ENCODE results near the gene EIF2A.
"Not testable (repeated sequence)": the region's sequence is repeated elsewhere in the genome, so short reads cannot be mapped to it uniquely, and the experiment has no call there.

EIF2A gene

DNA sequence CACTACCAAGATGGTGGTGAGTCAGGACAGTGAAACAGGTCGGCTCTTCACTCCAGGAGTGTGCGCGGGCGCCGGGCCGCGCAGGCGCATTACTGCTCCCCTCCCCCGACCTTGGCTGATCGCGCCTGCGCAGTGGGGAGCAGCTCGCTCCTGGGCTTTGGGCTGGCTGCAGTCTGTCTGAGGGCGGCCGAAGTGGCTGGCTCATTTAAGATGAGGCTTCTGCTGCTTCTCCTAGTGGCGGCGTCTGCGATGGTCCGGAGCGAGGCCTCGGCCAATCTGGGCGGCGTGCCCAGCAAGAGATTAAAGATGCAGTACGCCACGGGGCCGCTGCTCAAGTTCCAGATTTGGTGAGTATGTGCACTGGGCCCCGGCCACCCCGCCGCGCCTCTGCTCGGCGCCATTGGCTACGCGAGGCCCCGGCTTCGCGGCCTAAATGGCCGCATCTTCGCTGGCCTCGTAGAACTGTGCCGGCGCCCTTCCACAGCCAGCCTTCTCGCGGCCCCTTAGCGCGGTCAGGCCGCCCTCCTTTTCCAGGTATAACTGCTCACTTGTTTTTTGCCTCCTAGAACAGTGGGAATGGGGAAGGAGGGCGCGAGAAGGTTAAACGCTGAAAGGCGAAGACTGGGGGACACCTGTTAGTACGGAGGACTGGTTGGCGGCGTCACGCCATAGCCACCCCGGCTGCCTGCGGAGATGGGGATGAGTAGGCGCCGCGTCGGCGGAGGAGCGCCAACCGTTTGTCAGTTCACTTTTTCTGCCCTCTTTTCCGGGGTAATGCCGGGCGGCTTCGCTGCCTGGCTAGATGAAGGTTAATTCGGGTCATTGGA is 56.8 kb downstream of the EIF2A start, which contains the start of gene SELENOT:
Gene SELENOT (plus strand): TSS at position 169 of the 827 bp plus-strand sequence. CDS start 42 bp downstream, at position 211.
- peak; percentile 98 for DNase-seq

DNA sequence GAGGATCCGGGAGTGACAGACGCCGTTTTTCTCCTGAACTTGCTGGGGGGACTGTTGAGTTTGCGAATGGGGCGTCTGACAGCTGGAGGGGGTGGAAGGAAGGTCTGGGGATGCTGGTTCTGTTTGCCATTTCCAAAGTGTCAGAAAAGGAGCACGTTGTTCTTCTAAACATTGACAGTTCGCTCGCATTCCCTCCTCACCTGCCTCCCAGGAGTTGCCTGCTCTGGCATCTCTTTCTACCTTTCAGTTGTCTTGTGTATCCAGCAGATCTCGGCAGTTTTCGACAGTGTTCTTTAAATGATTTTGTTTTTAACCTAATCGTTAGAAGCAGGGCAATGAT is 57.4 kb downstream of the EIF2A start:
- peak; percentile 71 for DNase-seq

DNA sequence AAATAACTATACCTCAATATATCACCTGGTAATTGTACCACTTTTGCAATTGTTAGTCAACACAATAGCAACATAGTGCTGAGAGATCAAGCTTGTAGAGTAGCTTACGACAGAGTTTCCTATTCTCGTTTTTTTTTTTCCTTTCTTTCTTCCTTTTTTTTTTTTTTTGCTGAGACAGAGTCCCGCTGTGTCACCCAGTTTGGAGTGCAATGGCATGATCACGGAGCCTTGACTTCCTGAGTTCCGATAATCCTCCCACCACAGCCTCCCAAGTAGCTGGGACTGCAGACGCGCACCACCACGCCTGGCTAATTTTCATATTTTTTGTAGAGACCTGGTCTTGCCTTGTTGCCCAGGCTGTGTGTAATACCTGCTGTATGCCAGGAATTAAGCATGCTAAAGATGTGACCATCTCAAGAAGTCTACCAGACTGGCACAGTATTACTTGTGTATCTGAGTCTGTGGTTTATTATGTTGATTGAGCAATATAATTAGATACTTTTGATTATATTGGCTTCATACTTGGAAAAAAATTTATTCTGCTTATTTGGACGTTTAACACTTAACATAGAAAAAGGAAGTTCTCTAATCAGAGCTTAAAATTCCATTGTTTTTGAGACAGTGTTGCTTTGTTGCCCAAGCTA is 59.5 kb downstream of the EIF2A start:
- no peak for DNase-seq

DNA sequence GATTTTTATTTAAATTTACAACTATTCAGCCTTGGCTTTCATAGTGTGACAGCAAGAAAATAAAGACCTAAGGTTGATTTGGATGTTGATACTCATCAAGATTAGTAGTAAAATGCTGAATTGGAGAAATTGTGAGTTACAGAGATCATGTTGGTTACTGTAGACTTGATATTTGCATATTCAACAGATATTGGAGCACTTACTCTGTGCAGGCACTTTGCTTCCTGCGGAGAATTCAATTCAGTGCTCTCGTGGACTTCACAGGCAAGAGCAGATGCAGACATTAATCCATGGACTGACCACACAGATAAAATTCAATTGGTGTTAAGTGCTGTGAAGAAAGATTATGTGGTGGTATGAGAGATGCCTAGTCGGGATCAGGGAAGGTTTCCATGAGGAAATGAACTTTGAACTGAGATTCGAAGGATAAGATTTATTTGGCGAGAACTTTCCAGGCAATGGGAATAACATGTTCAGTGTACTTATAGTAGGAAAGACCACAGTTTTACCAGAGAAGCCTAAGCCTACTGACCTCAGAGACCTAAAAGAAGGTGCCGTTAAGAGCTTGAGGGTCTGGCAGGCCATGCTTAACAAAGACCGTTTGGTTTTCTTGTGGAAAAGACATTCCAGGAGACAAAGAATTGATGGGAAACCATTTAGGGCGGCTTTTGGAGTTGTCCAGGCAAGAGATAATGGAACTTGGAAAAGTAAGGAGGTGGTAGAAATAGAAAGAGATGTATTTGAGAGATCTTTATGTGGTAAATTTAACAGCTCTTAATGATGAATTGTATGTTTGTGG is 60.9 kb downstream of the EIF2A start:
- DNase-seq = peak; percentile 9

DNA sequence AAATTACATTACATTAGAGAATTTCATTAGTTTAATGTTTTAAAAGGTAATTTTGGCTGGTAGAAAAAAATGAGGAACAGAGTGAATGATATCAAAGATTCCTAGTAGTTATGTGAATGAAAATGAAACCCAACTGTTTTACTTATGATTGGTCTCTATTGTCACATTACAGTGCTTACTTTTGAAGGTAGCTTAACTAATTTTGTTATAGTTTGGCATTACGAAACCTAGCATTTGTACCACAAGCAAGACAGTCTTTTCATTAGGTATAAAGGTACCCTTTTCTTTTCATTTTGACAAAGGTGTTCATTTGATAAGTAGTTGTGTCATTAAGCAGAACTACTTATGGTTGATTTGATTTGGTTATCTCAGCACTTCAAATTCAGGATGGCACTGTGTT is 63.4 kb downstream of the EIF2A start:
- DNase-seq = no peak

DNA sequence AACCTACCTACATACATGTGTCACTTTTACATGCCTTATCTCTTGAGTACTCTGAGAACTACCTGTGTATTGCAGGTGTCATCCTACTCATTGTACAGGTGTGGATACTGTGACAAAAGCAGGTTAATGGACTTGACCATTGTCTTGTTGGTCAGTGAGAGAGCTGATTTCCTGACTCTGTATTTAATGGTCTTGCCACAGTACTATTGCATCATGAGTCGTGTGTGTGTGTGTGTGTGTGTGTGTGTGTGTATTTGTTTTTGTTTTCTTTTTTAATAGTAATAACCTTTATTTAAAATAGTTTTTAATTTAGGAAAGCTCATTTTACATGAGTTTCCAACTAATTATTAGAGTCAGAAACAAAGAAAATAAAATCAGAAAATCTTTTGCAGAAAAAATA is 64.2 kb downstream of the EIF2A start:
- DNase-seq = no peak

DNA sequence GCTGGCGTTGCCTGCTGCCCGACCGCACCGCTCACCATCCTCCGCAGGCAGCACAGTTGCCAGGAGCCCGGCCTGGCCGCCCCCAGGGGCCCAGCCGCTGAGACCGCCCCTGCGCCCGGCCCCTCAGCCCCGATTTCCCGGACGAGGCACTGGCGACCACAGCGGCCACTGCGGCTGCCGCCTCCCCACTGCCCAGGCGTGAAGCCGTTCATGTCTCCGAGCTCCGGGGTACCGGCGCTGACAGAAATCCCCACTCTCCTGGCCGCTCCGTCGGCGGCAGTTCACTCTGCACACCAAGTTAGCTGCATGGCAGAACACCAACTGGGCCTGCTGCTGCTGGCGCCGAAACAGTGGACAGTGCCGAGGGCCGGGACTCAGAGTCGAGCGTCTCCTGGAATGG is 65.1 kb downstream of the EIF2A start:
- no peak for DNase-seq

DNA sequence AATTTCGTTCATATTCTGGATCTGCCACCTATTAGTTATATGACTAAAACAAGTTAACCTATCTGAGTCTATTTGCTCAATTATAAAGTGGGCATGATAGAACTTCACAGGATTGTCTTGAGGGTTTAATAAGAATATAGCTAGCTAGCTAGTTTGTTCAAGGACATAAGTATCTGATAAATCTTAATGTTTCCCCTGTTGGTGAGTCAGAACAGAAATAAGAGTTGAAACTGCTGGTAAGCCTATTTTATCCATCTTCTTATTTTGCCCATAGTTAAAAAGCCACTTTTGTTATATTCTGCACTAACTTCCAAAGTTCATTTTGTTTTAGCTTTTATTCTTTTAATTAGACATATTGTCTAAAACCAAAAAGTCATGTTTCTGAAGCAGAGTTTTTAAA is 65.9 kb downstream of the EIF2A start:
- DNase-seq = no peak

DNA sequence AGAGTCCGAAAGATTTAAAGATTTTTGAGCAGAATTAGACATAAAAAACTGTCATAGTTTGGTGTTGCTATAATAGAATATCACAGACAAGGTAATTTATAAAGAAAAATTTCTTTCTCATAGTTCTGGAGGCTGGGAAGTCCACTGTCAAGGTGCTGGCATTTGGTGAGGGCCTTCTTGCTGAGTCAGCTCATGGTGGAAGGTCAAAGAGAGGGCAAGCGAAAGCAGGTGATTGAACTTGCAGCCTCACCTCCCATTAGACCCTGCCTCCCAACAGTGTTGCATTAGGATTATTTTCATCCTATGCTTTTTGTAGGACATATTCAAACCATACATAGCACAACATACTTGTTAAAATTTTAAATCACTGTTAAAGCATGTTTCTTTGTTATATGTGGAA is 66.4 kb downstream of the EIF2A start:
- DNase-seq = no peak

DNA sequence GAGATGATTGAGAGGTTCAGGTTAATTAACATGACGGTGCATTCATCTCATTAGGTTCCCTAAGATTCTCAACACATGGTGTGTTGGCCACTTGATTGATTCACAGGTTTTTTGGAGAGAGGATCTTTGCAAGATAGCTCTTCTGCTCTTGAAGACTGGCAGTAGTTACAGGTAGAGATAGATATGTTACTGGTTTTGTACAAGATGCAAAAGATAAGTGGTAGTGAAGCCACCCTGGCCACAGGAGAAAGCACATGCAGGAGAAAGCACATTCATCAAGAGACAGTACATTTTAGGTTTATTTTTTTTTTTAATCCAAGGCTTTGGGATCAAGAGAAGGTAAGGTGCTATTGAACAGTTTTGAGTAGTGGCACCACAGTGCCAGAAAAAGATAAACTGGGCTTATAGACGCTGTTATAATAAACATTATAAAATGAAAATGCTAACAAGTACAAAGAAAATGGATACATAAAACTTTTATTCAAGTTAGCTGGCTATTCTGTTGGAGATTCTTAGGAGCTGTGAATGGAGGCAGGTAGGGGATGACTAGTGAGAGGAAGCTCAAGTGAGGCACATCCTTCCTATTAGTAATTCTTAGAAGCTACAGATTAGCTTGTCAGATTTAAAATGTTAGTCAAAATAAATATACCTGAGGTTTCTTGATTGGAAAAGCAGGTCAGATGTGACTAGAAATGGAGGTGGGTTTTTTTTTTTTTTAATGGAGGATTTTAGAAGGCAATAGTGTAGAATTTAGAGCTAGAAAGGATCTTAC is 67.3 kb downstream of the EIF2A start:
- DNase-seq = no peak

DNA sequence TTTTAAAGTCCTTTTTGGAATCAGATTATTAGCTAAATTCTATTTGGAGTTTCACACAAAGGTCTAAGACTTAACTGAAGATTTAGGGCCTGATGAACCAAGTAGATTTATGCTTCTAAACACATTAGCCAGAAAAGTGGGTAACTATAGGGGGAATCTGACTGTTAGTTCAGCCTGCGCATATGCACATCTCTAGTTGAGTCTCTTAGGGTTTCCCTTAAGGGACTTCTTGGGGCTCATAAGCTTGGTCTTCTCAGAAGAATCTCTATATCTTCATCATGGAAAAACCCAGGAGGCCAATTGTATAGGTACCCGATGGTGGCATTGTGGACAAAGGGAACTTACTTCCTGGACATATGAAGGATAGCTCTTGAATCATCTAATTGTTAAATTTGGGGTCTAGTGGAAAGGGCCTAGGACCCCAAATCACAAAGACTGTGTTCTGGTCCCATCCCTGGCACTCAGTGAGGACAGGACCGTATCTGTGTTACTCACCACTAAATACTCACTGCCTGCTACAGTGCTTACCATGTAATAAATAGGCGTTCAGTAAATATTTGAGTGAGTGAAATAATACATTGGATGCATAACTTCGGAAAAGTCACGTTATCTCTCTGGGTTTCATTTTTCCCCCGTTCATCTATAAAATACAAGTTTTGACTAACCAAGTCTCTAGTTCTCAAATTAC is 73.6 kb downstream of the EIF2A start:
- DNase-seq = no peak

DNA sequence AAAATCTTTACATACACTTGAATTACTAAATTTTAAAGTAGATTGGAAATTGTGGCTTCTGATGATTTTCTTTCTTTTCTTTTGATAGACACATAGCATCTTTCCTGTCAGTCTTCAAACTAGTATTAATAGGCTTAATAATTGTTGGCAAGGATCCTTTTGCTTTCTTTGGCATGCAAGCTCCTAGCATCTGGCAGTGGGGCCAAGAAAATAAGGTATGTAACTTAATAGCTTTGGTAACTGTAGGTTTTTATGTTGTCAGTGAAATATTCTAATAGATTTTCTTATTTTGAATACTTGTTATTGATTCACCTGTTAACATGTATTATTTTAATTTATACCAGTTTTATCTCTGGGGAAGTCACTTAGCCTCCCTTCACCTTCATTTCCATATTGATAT is 76.4 kb downstream of the EIF2A start:
- DNase-seq = not testable (repeated sequence)

DNA sequence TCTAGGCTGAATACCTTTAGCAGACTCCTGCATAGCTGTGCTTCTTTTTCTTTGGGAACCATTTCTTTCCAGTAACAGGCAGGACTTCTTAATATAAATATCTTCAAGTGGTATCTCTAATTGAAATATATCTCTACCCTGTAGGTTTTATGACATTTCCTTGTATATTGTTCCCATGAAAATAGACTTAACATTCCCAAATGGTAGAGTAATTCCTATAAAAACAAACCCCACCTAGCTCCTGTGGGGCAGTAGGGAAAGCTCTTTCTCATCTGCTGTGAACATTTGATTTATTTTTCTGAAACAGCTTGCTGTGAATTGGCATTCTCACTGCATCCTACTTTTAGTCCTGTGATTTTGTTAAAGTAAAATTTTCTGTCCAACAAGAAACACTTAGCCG is 77.4 kb downstream of the EIF2A start:
- no peak for DNase-seq

DNA sequence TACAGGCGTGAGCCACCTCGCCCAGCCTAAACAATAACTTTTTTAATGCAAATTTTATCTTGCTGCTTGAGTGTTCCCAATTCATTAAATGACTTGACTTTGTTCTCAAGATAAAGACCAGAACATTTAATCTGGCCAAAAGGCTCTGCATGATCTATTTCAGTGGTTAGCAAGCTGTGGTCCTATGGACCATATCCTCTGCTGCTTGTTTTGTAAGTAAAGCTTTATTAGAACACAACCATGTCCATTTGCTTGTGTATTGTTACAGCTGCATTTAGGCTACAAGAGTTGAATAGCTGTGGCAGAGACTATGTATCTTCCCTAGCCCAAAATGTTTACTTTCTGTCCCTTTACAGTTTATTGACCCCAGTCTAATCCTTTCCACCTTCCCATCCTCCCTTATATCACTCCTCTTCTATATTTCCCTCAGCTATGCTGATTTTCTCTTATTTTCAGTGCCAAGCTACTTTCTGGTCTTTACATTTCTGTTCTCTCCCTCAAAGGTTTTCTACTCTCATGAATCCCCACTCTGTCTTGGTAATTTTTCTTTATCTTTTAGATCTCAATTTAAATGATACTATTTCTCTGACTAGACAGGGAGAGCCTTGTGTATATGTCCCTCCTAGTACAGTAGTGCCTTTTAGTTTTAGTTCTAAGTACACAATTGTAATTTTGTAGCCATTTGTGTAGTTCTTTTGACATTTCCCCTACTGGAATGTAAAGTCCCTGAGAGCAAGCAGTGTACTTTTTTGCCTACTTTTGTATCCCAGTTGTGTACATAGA is 79.8 kb downstream of the EIF2A start:
- no peak for DNase-seq

DNA sequence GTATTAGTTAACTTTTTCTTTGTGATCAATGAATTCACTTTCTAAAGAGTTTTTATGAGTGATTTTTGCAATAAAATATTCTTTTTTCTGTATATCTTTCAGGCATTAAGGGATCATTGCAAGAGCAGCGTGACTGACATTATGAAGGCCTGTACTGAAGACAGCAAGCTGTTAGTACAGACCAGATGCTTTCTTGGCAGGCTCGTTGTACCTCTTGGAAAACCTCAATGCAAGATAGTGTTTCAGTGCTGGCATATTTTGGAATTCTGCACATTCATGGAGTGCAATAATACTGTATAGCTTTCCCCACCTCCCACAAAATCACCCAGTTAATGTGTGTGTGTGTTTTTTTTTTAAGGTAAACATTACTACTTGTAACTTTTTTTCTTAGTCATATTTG is 81.0 kb downstream of the EIF2A start:
- DNase-seq = no peak

DNA sequence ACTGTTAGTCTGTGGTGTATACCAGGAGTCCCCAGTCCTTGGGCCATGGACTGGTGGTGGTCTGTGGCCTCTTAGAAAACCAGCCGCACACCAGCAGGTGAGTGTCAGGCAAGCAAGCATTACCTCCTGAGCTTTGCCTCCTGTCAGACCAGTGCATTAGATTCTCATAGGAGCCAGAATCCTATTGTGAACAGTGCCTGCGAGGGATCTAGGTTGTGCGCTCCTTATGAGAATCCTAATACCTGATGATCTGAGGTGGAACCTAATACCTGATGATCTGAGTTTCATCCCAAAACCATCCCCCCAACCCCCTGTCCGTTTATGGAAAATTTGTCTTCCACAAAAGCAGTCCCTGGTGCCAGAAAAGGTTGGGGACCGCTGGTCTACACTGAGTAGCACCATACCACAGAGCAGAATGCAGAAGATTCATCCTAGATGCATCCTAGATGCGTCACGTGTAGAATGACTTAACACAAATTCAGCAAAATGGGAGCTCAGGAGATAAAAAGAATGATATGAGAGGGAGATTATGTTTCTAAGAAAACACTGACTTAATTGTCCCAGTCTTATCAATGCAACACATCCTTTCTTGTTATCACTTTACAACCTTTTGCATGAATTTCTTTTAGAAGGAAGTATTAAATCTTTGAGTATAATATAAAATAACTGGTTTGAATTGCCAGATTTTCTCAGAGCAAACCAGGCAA is 85.1 kb downstream of the EIF2A start:
- no peak for DNase-seq

DNA sequence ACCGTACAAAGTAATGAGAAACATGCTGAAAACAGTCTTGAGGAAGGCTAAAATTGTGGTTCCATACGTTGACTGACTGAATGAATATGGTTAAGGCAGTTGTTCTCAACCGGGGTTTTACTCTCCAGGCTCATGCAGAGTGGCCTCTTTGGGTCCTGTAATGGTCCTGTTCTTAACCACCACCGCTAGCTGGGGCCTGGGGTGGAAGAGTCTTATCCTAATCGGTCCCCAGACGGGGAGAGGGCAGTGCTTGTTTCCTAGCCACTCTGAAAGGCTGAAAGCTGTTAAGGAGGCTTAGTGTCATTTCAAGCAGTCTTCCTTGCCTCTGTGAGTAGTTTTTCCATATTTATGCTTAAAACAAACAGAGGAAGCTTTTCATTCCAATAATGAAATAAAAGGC is 88.5 kb downstream of the EIF2A start:
- DNase-seq = peak; percentile 58

DNA sequence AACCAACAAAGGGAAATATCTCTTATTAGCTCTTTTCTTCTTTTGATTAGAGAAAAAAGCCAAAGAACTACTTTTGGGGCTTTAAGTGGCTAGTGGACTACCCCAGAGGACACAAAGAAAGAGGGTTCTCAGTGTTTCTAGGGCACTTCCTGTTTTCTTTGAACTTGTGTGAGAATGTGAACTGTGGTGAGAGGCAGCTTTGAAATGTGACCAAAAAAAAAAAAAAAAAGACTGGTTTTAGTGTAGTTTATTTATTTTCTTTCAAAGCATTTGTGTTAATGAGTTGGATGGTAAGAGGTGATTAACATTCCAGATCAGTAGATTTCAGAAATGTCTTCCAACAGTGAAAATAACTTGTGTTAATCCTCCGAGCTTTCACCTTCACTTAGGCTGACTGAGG is 88.9 kb downstream of the EIF2A start:
- no peak for DNase-seq

Data from NCI-H82 (cell line).